ENCODE data around the gene DDX52.

The DDX52 gene

GRCh38 chr17:37576281-37576680 lies 67.0 kb downstream of the DDX52 start:
- no peak for DNase-seq (ENCODE audit: low spot score)

- no peak for DNase-seq (ENCODE audit: low spot score)
Observed at GRCh38 chr17:37574427-37574826, 68.8 kb downstream of the DDX52 start.

- no peak for DNase-seq (ENCODE audit: low spot score)
Observed at GRCh38 chr17:37571674-37572073, 71.6 kb downstream of the DDX52 start.

- peak; percentile 60 for DNase-seq (ENCODE audit: low spot score)
Observed at GRCh38 chr17:37570527-37571093, 72.6 kb downstream of the DDX52 start.

GRCh38 chr17:37568350-37569053 lies 74.7 kb downstream of the DDX52 start:
- DNase-seq (ENCODE audit: low spot score): no peak

- no peak for DNase-seq (ENCODE audit: low spot score)
Observed at GRCh38 chr17:37567538-37567937, 75.7 kb downstream of the DDX52 start.

GRCh38 chr17:37567137-37567536 lies 76.1 kb downstream of the DDX52 start:
- DNase-seq (ENCODE audit: low spot score): no peak

GRCh38 chr17:37564252-37564651 lies 79.0 kb downstream of the DDX52 start:
- no peak for DNase-seq (ENCODE audit: low spot score)

- DNase-seq (ENCODE audit: low spot score): no peak
Observed at GRCh38 chr17:37562016-37562745, 81.1 kb downstream of the DDX52 start.
